Mesothelial cell of epicardium (in vitro differentiated cells): ENCODE measurements around the gene FBXO48. TPM values are rescaled to one million over a fixed set of nuclear protein-coding genes. Genes with fewer than 3 reads are reported as not detected.
"Not testable (repeated sequence)": the region's sequence is repeated elsewhere in the genome, so short reads cannot be mapped to it uniquely, and the experiment has no call there.

Source experiments
- DNase-seq, 2 experiments: peaks; one replicate each; pipeline ENCODE4 v3.0.0; 2021; ENCODE audit warnings: low spot score in 2 of 2; ENCODE audit not compliant: unreplicated experiment in 2 of 2
- H3K27ac Mint-ChIP-seq: 2 replicates; pipeline ENCODE4 v1.8.0; 2021; ENCODE audit warnings: mixed read lengths
- H3K27me3 Mint-ChIP-seq: 2 replicates; pipeline ENCODE4 v1.8.0; 2021; ENCODE audit warnings: low read depth, mixed read lengths
- H3K36me3 Mint-ChIP-seq: 2 replicates; pipeline ENCODE4 v1.8.0; 2021; ENCODE audit warnings: mixed read lengths
- H3K4me1 Mint-ChIP-seq: 2 replicates; pipeline ENCODE4 v1.8.0; 2021; ENCODE audit warnings: mixed read lengths
- H3K4me3 Mint-ChIP-seq: 2 replicates; pipeline ENCODE4 v1.8.0; 2021; ENCODE audit warnings: mild to moderate bottlenecking, moderate library complexity, mixed read lengths
- H3K9me3 Mint-ChIP-seq: 2 replicates; pipeline ENCODE4 v1.8.0; 2021; ENCODE audit warnings: mixed read lengths
- CTCF ChIP-seq: fragments of 200-600 bp; sonication (generic); IDR thresholded peaks from one replicate; pipeline ENCODE4 v1.5.0; 2021; ENCODE audit warnings: antibody characterized with exemption; ENCODE audit not compliant: unreplicated experiment
- total RNA-seq: library from RNA; stranded (reverse); gene quantifications from 3 replicates; pipeline ENCODE4 v1.2.1, GENCODE V29; 2021

The FBXO48 gene
- total RNA-seq, 1 donor from 2014 or later, result 0.72 TPM

GRCh38 chr2:68453761-68454360, 13.2 kb downstream of the FBXO48 start:
- Mint-ChIP-seq H3K4me1 (no peaks in the 10 kb centered on the region), H3K9me3 (no peaks in the 10 kb centered on the region), H3K27me3 (no peaks in the 10 kb centered on the region), H3K27ac (no peak overlapping the region), H3K36me3 (no peaks in the 10 kb centered on the region), H3K4me3 (no peak overlapping the region)
- no peak for DNase-seq
- TF ChIP-seq CTCF, result no peak

DNA sequence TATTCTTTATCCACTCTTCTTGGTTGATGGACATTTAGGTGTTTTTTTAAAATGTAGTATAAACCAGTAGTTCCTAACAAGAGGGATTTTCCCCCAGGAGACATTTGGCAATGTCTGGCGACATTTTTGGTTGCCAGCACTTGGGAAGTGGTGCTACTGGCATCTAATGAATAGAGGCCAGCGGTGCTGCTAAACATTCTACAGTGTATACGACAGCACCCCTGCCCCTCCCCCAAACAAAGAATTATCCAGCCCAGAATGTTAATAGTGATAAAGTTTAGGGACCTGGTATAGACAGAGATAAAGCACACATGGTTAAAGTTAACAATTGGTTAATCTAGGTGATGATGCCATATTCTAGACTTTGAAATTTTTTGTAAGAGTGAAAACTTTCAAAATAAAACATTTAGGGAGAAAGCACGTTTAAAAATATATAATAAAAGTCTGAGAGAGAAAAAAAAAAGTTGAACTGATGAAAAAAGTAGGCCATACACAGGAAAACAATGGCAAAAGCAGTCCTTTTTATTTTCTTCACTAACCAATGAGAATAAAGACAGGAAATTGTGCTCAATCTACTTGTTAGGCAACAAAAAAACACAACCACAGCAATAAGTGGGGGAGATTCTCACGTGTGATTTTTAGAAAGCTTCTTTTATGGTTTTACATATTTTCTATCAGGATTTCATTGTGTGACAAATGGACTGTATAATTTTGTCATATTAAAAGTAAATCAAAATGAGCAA, 14.8 kb downstream of the FBXO48 start:
- Mint-ChIP-seq H3K4me1 (no peaks in the 10 kb centered on the region), H3K9me3 (no peaks in the 10 kb centered on the region), H3K4me3 (no peak overlapping the region), H3K36me3 (no peaks in the 10 kb centered on the region), H3K27me3 (no peaks in the 10 kb centered on the region), H3K27ac (no peak overlapping the region)
- TF ChIP-seq CTCF, result no peak
- no peak for DNase-seq

DNA sequence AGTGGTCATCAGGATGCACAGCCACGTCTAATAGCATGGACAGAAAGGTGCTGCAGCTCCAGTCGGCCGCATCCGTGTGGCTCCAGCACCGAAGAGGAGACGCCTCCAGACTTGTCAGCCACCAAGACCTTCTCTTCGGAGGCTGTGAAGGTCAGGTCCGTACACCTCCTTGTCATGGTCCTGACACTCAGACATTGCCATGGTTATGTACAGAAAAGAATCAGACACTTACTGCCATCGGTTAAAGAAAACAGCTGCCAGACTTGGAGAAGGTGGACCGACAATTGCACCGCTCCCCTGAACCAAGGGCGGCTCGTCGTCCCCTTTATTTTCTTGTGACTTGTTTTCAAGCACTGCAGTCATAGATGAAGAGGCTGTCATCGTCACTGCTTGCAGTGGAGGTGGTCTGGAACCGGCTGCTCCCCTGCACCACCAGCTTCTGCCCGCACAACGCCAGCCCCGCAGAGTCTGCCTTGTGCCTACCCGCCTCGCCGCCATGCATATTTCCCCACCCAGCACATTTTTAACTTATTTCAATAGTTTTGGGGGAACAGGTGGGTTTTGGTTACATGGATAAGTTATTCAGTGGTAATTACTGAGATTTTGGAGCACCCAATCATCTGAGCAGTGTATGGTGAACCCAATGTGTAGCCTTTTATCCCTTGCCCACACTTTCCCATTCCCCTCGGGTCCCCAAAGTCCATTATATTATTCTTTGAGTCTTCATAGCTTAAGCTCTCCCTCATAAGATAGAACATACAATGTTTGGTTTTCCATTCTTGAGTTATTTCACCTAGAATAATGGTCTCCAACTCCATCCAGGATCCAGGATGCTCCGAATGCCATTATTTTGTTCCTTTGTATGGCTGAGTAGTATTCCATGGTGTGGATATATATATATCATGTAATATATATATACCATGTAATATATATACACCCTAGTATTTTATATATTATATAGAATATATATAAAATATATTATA, 18.1 kb downstream of the FBXO48 start:
- Mint-ChIP-seq H3K9me3 (peaks cover 3% of the 10 kb centered on the region), H3K4me1 (no peaks in the 10 kb centered on the region), H3K4me3 (no peak overlapping the region), H3K36me3 (no peaks in the 10 kb centered on the region), H3K27me3 (peaks cover 14% of the 10 kb centered on the region), H3K27ac (no peak overlapping the region)
- DNase-seq, result no peak
- no peak for TF ChIP-seq CTCF

GRCh38 chr2:68447118-68447517, 20.0 kb downstream of the FBXO48 start:
- Mint-ChIP-seq H3K27ac (no peak overlapping the region), H3K9me3 (peaks cover 3% of the 10 kb centered on the region), H3K4me1 (no peaks in the 10 kb centered on the region), H3K36me3 (no peaks in the 10 kb centered on the region), H3K4me3 (no peak overlapping the region), H3K27me3 (peaks cover 21% of the 10 kb centered on the region)
- TF ChIP-seq CTCF, result no peak
- DNase-seq, result no peak

DNA sequence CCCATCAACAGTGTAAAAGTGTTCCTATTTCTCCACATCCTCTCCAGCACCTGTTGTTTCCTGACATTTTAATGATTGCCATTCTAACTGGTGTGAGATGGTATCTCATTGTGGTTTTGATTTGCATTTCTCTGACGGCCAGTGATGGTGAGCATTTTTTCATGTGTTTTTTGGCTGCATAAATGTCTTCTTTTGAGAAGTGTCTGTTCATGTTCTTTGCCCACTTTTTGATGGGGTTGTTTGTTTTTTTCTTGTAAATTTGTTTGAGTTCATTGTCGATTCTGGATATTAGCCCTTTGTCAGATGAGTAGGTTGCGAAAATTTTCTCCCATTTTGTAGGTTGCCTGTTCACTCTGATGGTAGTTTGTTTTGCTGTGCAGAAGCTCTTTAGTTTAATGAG, 20.7 kb downstream of the FBXO48 start:
- DNase-seq, H3K27ac Mint-ChIP-seq, H3K4me1 Mint-ChIP-seq, H3K4me3 Mint-ChIP-seq, H3K9me3 Mint-ChIP-seq, H3K36me3 Mint-ChIP-seq: not testable (repeated sequence)
- H3K27me3 Mint-ChIP-seq, result peaks cover 21% of the 10 kb centered on the region

GRCh38 chr2:68441994-68442322, 25.1 kb downstream of the FBXO48 start:
- H3K27me3 Mint-ChIP-seq, result peaks cover 22% of the 10 kb centered on the region
- H3K36me3 Mint-ChIP-seq, result no peaks in the 10 kb centered on the region
- no peak for DNase-seq
- TF ChIP-seq CTCF, result no peak
- no peak overlapping the region for H3K4me3 Mint-ChIP-seq
- H3K4me1 Mint-ChIP-seq, result peaks cover 8% of the 10 kb centered on the region
- H3K9me3 Mint-ChIP-seq, result peaks cover 1% of the 10 kb centered on the region
- no peak overlapping the region for H3K27ac Mint-ChIP-seq
